ENCODE data around the gene TMEM117.

TMEM117 gene

GRCh38 chr12:44224399-44225148, 388.7 kb downstream of the TMEM117 start:
- Histone ChIP-seq H3K9me3 (ENCODE audit: control insufficient read depth in 2 of 2, low read length in 2 of 2) (no peaks in the 10 kb centered on the region), H3K4me1 (ENCODE audit: control insufficient read depth in 2 of 2, insufficient read depth in 2 of 2, low read length in 2 of 2) (no peaks in the 10 kb centered on the region), H3K4me3 (ENCODE audit: low read length in 2 of 2) (no peak overlapping the region), H3K36me3 (ENCODE audit: control insufficient read depth in 2 of 2, insufficient read depth in 2 of 2, low read length in 2 of 2) (no peaks in the 10 kb centered on the region), H3K27me3 (ENCODE audit: control insufficient read depth in 2 of 2, insufficient read depth in 2 of 2, low read length in 2 of 2) (no peaks in the 10 kb centered on the region), H3K27ac (ENCODE audit: low read depth in 2 of 2, low read length in 2 of 2) (no peak overlapping the region), H3K9ac (ENCODE audit: low read depth in 1 of 2, low read length in 2 of 2) (no peak overlapping the region)

- H3K27me3 ChIP-seq (ENCODE audit: control insufficient read depth in 2 of 2, insufficient read depth in 2 of 2, low read length in 2 of 2), result no peaks in the 10 kb centered on the region
- H3K9ac ChIP-seq (ENCODE audit: low read depth in 1 of 2, low read length in 2 of 2), result no peak overlapping the region
- H3K4me1 ChIP-seq (ENCODE audit: control insufficient read depth in 2 of 2, insufficient read depth in 2 of 2, low read length in 2 of 2), result no peaks in the 10 kb centered on the region
- no peak overlapping the region for H3K27ac ChIP-seq (ENCODE audit: low read depth in 2 of 2, low read length in 2 of 2)
- H3K9me3 ChIP-seq (ENCODE audit: control insufficient read depth in 2 of 2, low read length in 2 of 2), result no peaks in the 10 kb centered on the region
- H3K4me3 ChIP-seq (ENCODE audit: low read length in 2 of 2), result no peak overlapping the region
- no peaks in the 10 kb centered on the region for H3K36me3 ChIP-seq (ENCODE audit: control insufficient read depth in 2 of 2, insufficient read depth in 2 of 2, low read length in 2 of 2)
Measured at GRCh38 chr12:44225149-44225510, 389.2 kb downstream of the TMEM117 start.

GRCh38 chr12:44227616-44228015, 391.7 kb downstream of the TMEM117 start:
- no peaks in the 10 kb centered on the region for H3K4me1 ChIP-seq (ENCODE audit: control insufficient read depth in 2 of 2, insufficient read depth in 2 of 2, low read length in 2 of 2)
- H3K27ac ChIP-seq (ENCODE audit: low read depth in 2 of 2, low read length in 2 of 2), result no peak overlapping the region
- no peak overlapping the region for H3K4me3 ChIP-seq (ENCODE audit: low read length in 2 of 2)
- H3K27me3 ChIP-seq (ENCODE audit: control insufficient read depth in 2 of 2, insufficient read depth in 2 of 2, low read length in 2 of 2), result no peaks in the 10 kb centered on the region
- no peaks in the 10 kb centered on the region for H3K9me3 ChIP-seq (ENCODE audit: control insufficient read depth in 2 of 2, low read length in 2 of 2)
- no peak overlapping the region for H3K9ac ChIP-seq (ENCODE audit: low read depth in 1 of 2, low read length in 2 of 2)
- H3K36me3 ChIP-seq (ENCODE audit: control insufficient read depth in 2 of 2, insufficient read depth in 2 of 2, low read length in 2 of 2), result no peaks in the 10 kb centered on the region

GRCh38 chr12:44229846-44230245, 394.0 kb downstream of the TMEM117 start:
- Histone ChIP-seq H3K9me3 (ENCODE audit: control insufficient read depth in 2 of 2, low read length in 2 of 2) (no peaks in the 10 kb centered on the region), H3K4me1 (ENCODE audit: control insufficient read depth in 2 of 2, insufficient read depth in 2 of 2, low read length in 2 of 2) (no peaks in the 10 kb centered on the region), H3K27me3 (ENCODE audit: control insufficient read depth in 2 of 2, insufficient read depth in 2 of 2, low read length in 2 of 2) (no peaks in the 10 kb centered on the region), H3K36me3 (ENCODE audit: control insufficient read depth in 2 of 2, insufficient read depth in 2 of 2, low read length in 2 of 2) (no peaks in the 10 kb centered on the region), H3K27ac (ENCODE audit: low read depth in 2 of 2, low read length in 2 of 2) (no peak overlapping the region), H3K9ac (ENCODE audit: low read depth in 1 of 2, low read length in 2 of 2) (no peak overlapping the region), H3K4me3 (ENCODE audit: low read length in 2 of 2) (no peak overlapping the region)

- Histone ChIP-seq H3K9me3 (ENCODE audit: control insufficient read depth in 2 of 2, low read length in 2 of 2) (no peaks in the 10 kb centered on the region), H3K36me3 (ENCODE audit: control insufficient read depth in 2 of 2, insufficient read depth in 2 of 2, low read length in 2 of 2) (no peaks in the 10 kb centered on the region), H3K27me3 (ENCODE audit: control insufficient read depth in 2 of 2, insufficient read depth in 2 of 2, low read length in 2 of 2) (no peaks in the 10 kb centered on the region), H3K4me3 (ENCODE audit: low read length in 2 of 2) (no peak overlapping the region), H3K27ac (ENCODE audit: low read depth in 2 of 2, low read length in 2 of 2) (no peak overlapping the region), H3K4me1 (ENCODE audit: control insufficient read depth in 2 of 2, insufficient read depth in 2 of 2, low read length in 2 of 2) (no peaks in the 10 kb centered on the region), H3K9ac (ENCODE audit: low read depth in 1 of 2, low read length in 2 of 2) (no peak overlapping the region)
Measured at GRCh38 chr12:44235674-44236073, 399.8 kb downstream of the TMEM117 start.

- no peak overlapping the region for H3K4me3 ChIP-seq (ENCODE audit: low read length in 2 of 2)
- no peak overlapping the region for H3K27ac ChIP-seq (ENCODE audit: low read depth in 2 of 2, low read length in 2 of 2)
- H3K9ac ChIP-seq (ENCODE audit: low read depth in 1 of 2, low read length in 2 of 2), result no peak overlapping the region
Measured at GRCh38 chr12:44240186-44240585, 404.3 kb downstream of the TMEM117 start.

GRCh38 chr12:44245932-44246331, 410.1 kb downstream of the TMEM117 start:
- Histone ChIP-seq H3K27ac (ENCODE audit: low read depth in 2 of 2, low read length in 2 of 2) (no peak overlapping the region), H3K4me3 (ENCODE audit: low read length in 2 of 2) (no peak overlapping the region), H3K36me3 (ENCODE audit: control insufficient read depth in 2 of 2, insufficient read depth in 2 of 2, low read length in 2 of 2) (no peaks in the 10 kb centered on the region)

More at GRCh38 chr12:44240186-44240585, 404.3 kb downstream of the TMEM117 start:
- Histone ChIP-seq H3K36me3 (ENCODE audit: control insufficient read depth in 2 of 2, insufficient read depth in 2 of 2, low read length in 2 of 2) (no peaks in the 10 kb centered on the region), H3K4me1 (ENCODE audit: control insufficient read depth in 2 of 2, insufficient read depth in 2 of 2, low read length in 2 of 2) (no peaks in the 10 kb centered on the region), H3K27me3 (ENCODE audit: control insufficient read depth in 2 of 2, insufficient read depth in 2 of 2, low read length in 2 of 2) (no peaks in the 10 kb centered on the region), H3K9me3 (ENCODE audit: control insufficient read depth in 2 of 2, low read length in 2 of 2) (no peaks in the 10 kb centered on the region)

GRCh38 chr12:44246482-44247105, 410.7 kb downstream of the TMEM117 start:
- no peaks in the 10 kb centered on the region for H3K9me3 ChIP-seq (ENCODE audit: control insufficient read depth in 2 of 2, low read length in 2 of 2)
- no peak overlapping the region for H3K27ac ChIP-seq (ENCODE audit: low read depth in 2 of 2, low read length in 2 of 2)
- no peaks in the 10 kb centered on the region for H3K27me3 ChIP-seq (ENCODE audit: control insufficient read depth in 2 of 2, insufficient read depth in 2 of 2, low read length in 2 of 2)
- no peak overlapping the region for H3K9ac ChIP-seq (ENCODE audit: low read depth in 1 of 2, low read length in 2 of 2)
- H3K4me1 ChIP-seq (ENCODE audit: control insufficient read depth in 2 of 2, insufficient read depth in 2 of 2, low read length in 2 of 2), result no peaks in the 10 kb centered on the region
- no peak overlapping the region for H3K4me3 ChIP-seq (ENCODE audit: low read length in 2 of 2)
- H3K36me3 ChIP-seq (ENCODE audit: control insufficient read depth in 2 of 2, insufficient read depth in 2 of 2, low read length in 2 of 2), result no peaks in the 10 kb centered on the region

More at GRCh38 chr12:44245932-44246331, 410.1 kb downstream of the TMEM117 start:
- Histone ChIP-seq H3K9ac (ENCODE audit: low read depth in 1 of 2, low read length in 2 of 2) (no peak overlapping the region), H3K27me3 (ENCODE audit: control insufficient read depth in 2 of 2, insufficient read depth in 2 of 2, low read length in 2 of 2) (no peaks in the 10 kb centered on the region), H3K4me1 (ENCODE audit: control insufficient read depth in 2 of 2, insufficient read depth in 2 of 2, low read length in 2 of 2) (no peaks in the 10 kb centered on the region), H3K9me3 (ENCODE audit: control insufficient read depth in 2 of 2, low read length in 2 of 2) (no peaks in the 10 kb centered on the region)

- Histone ChIP-seq H3K9ac (ENCODE audit: low read depth in 1 of 2, low read length in 2 of 2) (no peak overlapping the region), H3K9me3 (ENCODE audit: control insufficient read depth in 2 of 2, low read length in 2 of 2) (no peaks in the 10 kb centered on the region), H3K27ac (ENCODE audit: low read depth in 2 of 2, low read length in 2 of 2) (no peak overlapping the region), H3K36me3 (ENCODE audit: control insufficient read depth in 2 of 2, insufficient read depth in 2 of 2, low read length in 2 of 2) (no peaks in the 10 kb centered on the region), H3K27me3 (ENCODE audit: control insufficient read depth in 2 of 2, insufficient read depth in 2 of 2, low read length in 2 of 2) (no peaks in the 10 kb centered on the region), H3K4me1 (ENCODE audit: control insufficient read depth in 2 of 2, insufficient read depth in 2 of 2, low read length in 2 of 2) (no peaks in the 10 kb centered on the region), H3K4me3 (ENCODE audit: low read length in 2 of 2) (no peak overlapping the region)
Measured at GRCh38 chr12:44247588-44247987, 411.7 kb downstream of the TMEM117 start.

- Histone ChIP-seq H3K9ac (ENCODE audit: low read depth in 1 of 2, low read length in 2 of 2) (no peak overlapping the region), H3K27ac (ENCODE audit: low read depth in 2 of 2, low read length in 2 of 2) (no peak overlapping the region), H3K4me3 (ENCODE audit: low read length in 2 of 2) (no peak overlapping the region), H3K4me1 (ENCODE audit: control insufficient read depth in 2 of 2, insufficient read depth in 2 of 2, low read length in 2 of 2) (no peaks in the 10 kb centered on the region), H3K27me3 (ENCODE audit: control insufficient read depth in 2 of 2, insufficient read depth in 2 of 2, low read length in 2 of 2) (no peaks in the 10 kb centered on the region), H3K9me3 (ENCODE audit: control insufficient read depth in 2 of 2, low read length in 2 of 2) (no peaks in the 10 kb centered on the region), H3K36me3 (ENCODE audit: control insufficient read depth in 2 of 2, insufficient read depth in 2 of 2, low read length in 2 of 2) (no peaks in the 10 kb centered on the region)
Measured at GRCh38 chr12:44248436-44248835, 412.6 kb downstream of the TMEM117 start.

Measured in mucosa of rectum (tissue), 2 donors.